OCI-LY7 (cell line): ENCODE data around the gene OR5A1.

Experiments used
- EZH2phosphoT487 ChIP-seq: fragments of 200-600 bp; sonication (generic); IDR thresholded peaks from 2 replicates; pipeline ENCODE4 v1.6.1; 2018; ENCODE audit warnings: low read depth, borderline replicate concordance, mild to moderate bottlenecking, mixed run types, antibody characterized with exemption, low read length, moderate library complexity, mixed read lengths
- TF ChIP-seq, protein P1 (sequence below): fragments of 200-600 bp; sonication (generic); conservative IDR thresholded peaks from 2 replicates; pipeline ENCODE4 v1.5.1; 2014; ENCODE audit warnings: mild to moderate bottlenecking, antibody characterized with exemption, low read length, moderate library complexity, mixed read lengths

DNA sequence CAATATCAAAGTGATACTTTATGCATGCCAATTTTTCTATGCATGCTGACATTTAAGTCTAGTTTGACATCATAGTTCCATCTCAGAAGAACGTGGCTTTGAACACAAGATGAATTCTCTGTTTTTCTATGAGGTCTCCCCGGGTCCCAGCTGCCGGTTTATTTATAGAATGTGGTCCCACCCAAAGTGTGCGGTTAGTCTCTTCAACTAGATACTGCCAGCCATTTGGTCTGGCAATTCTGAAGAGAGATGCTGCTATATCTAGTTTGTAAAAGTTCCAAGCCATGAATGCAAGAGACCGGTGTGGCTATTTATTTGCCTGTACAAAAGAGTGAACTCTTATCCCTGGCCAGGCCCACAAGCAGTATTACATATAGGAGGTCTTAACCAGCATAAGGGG is 19.2 kb upstream of the OR5A1 start:
- TF ChIP-seq, protein P1, sequence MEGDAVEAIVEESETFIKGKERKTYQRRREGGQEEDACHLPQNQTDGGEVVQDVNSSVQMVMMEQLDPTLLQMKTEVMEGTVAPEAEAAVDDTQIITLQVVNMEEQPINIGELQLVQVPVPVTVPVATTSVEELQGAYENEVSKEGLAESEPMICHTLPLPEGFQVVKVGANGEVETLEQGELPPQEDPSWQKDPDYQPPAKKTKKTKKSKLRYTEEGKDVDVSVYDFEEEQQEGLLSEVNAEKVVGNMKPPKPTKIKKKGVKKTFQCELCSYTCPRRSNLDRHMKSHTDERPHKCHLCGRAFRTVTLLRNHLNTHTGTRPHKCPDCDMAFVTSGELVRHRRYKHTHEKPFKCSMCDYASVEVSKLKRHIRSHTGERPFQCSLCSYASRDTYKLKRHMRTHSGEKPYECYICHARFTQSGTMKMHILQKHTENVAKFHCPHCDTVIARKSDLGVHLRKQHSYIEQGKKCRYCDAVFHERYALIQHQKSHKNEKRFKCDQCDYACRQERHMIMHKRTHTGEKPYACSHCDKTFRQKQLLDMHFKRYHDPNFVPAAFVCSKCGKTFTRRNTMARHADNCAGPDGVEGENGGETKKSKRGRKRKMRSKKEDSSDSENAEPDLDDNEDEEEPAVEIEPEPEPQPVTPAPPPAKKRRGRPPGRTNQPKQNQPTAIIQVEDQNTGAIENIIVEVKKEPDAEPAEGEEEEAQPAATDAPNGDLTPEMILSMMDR: no peak
- no peak for TF ChIP-seq EZH2phosphoT487
